Sigmoid colon (tissue), 7 donors: ENCODE data around the gene CACNA1D. TPM values are rescaled to one million over a fixed set of nuclear protein-coding genes. Genes with fewer than 3 reads are reported as not detected.

Experiments
- DNase-seq: peaks from one replicate; pipeline ENCODE4 v3.0.0-alpha.2; 2019
- H3K27ac ChIP-seq, 4 donors: fragments of 200-600 bp; sonication (generic); one replicate each; pipeline ENCODE4 v1.5.1; 2016 to 2019; ENCODE audit warnings: mild to moderate bottlenecking in 1 of 4
- H3K27me3 ChIP-seq, 3 donors: fragments of 200-600 bp; sonication (generic); one replicate each; pipeline ENCODE4 v1.5.1; 2019; ENCODE audit warnings: mild to moderate bottlenecking in 1 of 3
- H3K36me3 ChIP-seq, 4 donors: fragments of 200-600 bp; sonication (generic); one replicate each; pipeline ENCODE4 v1.5.1; 2016 to 2019
- H3K4me1 ChIP-seq, 4 donors: fragments of 200-600 bp; sonication (generic); one replicate each; pipeline ENCODE4 v1.5.1; 2017 to 2019
- H3K4me3 ChIP-seq, 4 donors: fragments of 200-600 bp; sonication (generic); one replicate each; pipeline ENCODE4 v1.5.1; 2017 to 2019; ENCODE audit warnings: mild to moderate bottlenecking in 2 of 4, moderate library complexity in 1 of 4
- H3K9me3 ChIP-seq, 4 donors: fragments of 200-600 bp in 3 of 4; sonication (generic) in 3 of 4; one replicate each; pipeline versions ENCODE4 v1.5.1 to v1.6.1; 2013 to 2019
- CTCF ChIP-seq, 4 experiments: fragments of 450-650 bp in 3 of 4; fragments of 200-600 bp in 1 of 4; IDR thresholded peaks; one replicate each; pipeline ENCODE4 v1.5.1; 2016 to 2019; ENCODE audit warnings: antibody characterized with exemption in 4 of 4, mild to moderate bottlenecking in 3 of 4, moderate library complexity in 2 of 4
- EP300 ChIP-seq, 4 donors: sonication (generic); formaldehyde crosslinking; IDR thresholded peaks; one replicate each; pipeline ENCODE4 v1.6.1; 2017; ENCODE audit warnings: antibody characterized with exemption in 4 of 4
- POLR2A ChIP-seq, 2 donors: fragments of 450-650 bp; IDR thresholded peaks; one replicate each; pipeline ENCODE4 v1.6.1; 2016; ENCODE audit warnings: antibody characterized with exemption in 2 of 2, mild to moderate bottlenecking in 2 of 2, moderate library complexity in 2 of 2
- POLR2AphosphoS5 ChIP-seq, 4 donors: sonication (generic); formaldehyde crosslinking; IDR thresholded peaks; one replicate each; pipeline ENCODE4 v1.6.1; 2017; ENCODE audit warnings: antibody characterized with exemption in 4 of 4
- WGBS, 2 donors: extraction: QIAGEN DNeasy Blood & Tissue Kit; methylation state at CpG; one replicate each; pipeline ENCODE4 v1.1.7; 2013; 5-methylcytosine and 5-hydroxymethylcytosine counted together
- intact Hi-C: fragments of 100-400 bp; cut with DNase I; formaldehyde crosslinking; loops from one replicate; pipeline ENCODE4 v1.15.1; 2023
- polyA plus RNA-seq, 3 donors: library from polyadenylated mRNA; stranded (reverse); fragments of 200-250 nt; gene quantifications; one replicate each; pipeline ENCODE4 v1.2.3, GENCODE V29; 2013
- total RNA-seq, 4 donors: library from RNA; depleted of rRNA; stranded (reverse); fragments of >200 nt; gene quantifications; one replicate each; pipeline ENCODE4 v1.1.0, GENCODE V29; 2016
- donor health status: healthy with polysubstance abuse.
- donor health status: Bipolar disorder and iron deficiency.
- donor health status: healthy.

Gene CACNA1D
- total and polyA plus RNA-seq, 7 donors: 1.2 to 9.7 (median 4.8) TPM

- Histone ChIP-seq H3K9me3 (no peaks in the 10 kb centered on the region), H3K4me1 (peaks cover 0 to 41% (median 39%) of the 10 kb centered on the region in 4 donors), H3K4me3 (no peak overlapping the region), H3K27ac (peak overlapping the region; percentile 30 to 84 (median 80)), H3K36me3 (no peaks in the 10 kb centered on the region), H3K27me3 (no peaks in the 10 kb centered on the region)
- TF ChIP-seq POLR2AphosphoS5 (IDR thresholded peaks at IDR 0.05) (peak; percentile 28 to 81 (median 76)), EP300 (IDR thresholded peaks at IDR 0.05) (peak in 3 of 4 donors; percentile 47 to 72 (median 48)), POLR2A (IDR thresholded peaks at IDR 0.05) (no peak)
- peak; percentile 91 for DNase-seq
- 66 to 75% methylated on average over 14 of the region's 14 CpGs for WGBS, 2 donors
- intact Hi-C loops: loop anchor here (2.0 kb wide), 1 partner anchor 29 kb away; no protein-coding TSS in a partner anchor
These were observed 31.6 kb downstream of the CACNA1D start for GRCh38 chr3:53525765-53526703.

DNA sequence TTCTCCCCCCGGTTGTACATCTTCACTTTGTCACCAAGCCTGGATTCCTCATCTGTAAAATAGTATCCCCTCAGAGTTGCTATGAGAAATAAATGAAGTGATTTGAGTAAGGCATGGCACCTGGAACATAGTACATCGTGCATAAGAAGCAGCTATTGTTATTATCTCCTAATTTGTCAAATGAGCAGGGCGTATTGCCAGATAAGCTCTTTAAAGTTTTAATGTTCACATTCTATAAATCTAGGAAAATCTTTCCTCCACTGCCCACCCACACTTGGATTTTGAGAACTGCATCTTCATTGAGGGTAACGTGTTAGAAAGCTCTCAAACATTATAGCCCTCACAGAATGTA, 32.3 kb downstream of the CACNA1D start:
- DNase-seq: no peak
- intact Hi-C loops: no loop called here
- Histone ChIP-seq H3K27ac (peak overlapping the region in 3 of 4 donors; percentile 76 to 84 (median 83)), H3K27me3 (no peaks in the 10 kb centered on the region), H3K9me3 (no peaks in the 10 kb centered on the region), H3K4me3 (no peak overlapping the region), H3K36me3 (no peaks in the 10 kb centered on the region), H3K4me1 (peaks cover 0 to 41% (median 39%) of the 10 kb centered on the region in 4 donors)
- no peak for TF ChIP-seq EP300 (IDR thresholded peaks at IDR 0.05)
- no peak for TF ChIP-seq CTCF (IDR thresholded peaks at IDR 0.05)
- no peak for TF ChIP-seq POLR2A (IDR thresholded peaks at IDR 0.05)
- no peak for TF ChIP-seq POLR2AphosphoS5 (IDR thresholded peaks at IDR 0.05)
- WGBS, 2 donors: 73 to 87% methylated on average over 4 of the region's 4 CpGs

GRCh38 chr3:53530205-53530604, 35.8 kb downstream of the CACNA1D start:
- no peak for DNase-seq
- Histone ChIP-seq H3K4me3 (no peak overlapping the region), H3K27ac (no peak overlapping the region), H3K9me3 (no peaks in the 10 kb centered on the region), H3K27me3 (no peaks in the 10 kb centered on the region), H3K36me3 (no peaks in the 10 kb centered on the region), H3K4me1 (peaks cover 0 to 19% (median 15%) of the 10 kb centered on the region in 4 donors)
- TF ChIP-seq POLR2AphosphoS5 (IDR thresholded peaks at IDR 0.05): no peak
- no peak for TF ChIP-seq CTCF (IDR thresholded peaks at IDR 0.05)
- TF ChIP-seq POLR2A (IDR thresholded peaks at IDR 0.05): no peak
- no peak for TF ChIP-seq EP300 (IDR thresholded peaks at IDR 0.05)
- WGBS, 2 donors: 87 to 88% methylated on average over 4 of the region's 4 CpGs
- intact Hi-C loops: no loop called here

GRCh38 chr3:53531749-53532148, 37.3 kb downstream of the CACNA1D start:
- Histone ChIP-seq H3K27ac (no peak overlapping the region), H3K4me3 (no peak overlapping the region), H3K36me3 (no peaks in the 10 kb centered on the region), H3K9me3 (no peaks in the 10 kb centered on the region), H3K27me3 (no peaks in the 10 kb centered on the region), H3K4me1 (peaks cover 0 to 12% (median under 1%) of the 10 kb centered on the region in 4 donors)
- intact Hi-C loops: no loop called here
- 49 to 74% methylated on average over 3 of the region's 3 CpGs for WGBS, 2 donors
- TF ChIP-seq CTCF (IDR thresholded peaks at IDR 0.05) (no peak), POLR2AphosphoS5 (IDR thresholded peaks at IDR 0.05) (no peak), POLR2A (IDR thresholded peaks at IDR 0.05) (no peak), EP300 (IDR thresholded peaks at IDR 0.05) (no peak)
- DNase-seq: no peak

DNA sequence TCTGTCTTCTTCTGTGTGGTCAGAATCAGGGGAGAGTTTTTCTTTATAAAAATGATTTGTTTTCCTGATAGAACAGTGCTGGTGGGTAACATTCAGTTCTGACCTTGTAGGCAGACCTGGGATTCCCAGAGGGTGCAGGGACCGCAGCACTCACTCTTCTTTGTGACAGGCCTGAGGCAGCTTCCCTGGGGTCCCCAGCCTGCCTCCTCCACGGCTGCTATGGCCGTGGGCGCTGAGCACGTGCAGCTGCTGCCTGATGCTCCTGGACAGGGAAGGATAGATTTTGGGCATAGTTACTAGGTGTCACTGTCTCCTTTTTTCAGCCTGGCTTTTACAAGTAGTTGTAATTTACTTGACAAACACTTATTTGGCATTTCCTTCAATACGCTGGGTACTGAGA, 39.1 kb downstream of the CACNA1D start:
- Histone ChIP-seq H3K27ac (no peak overlapping the region), H3K27me3 (no peaks in the 10 kb centered on the region), H3K4me1 (peaks cover 0 to 12% (median 0%) of the 10 kb centered on the region in 4 donors), H3K4me3 (no peak overlapping the region), H3K36me3 (no peaks in the 10 kb centered on the region), H3K9me3 (no peaks in the 10 kb centered on the region)
- TF ChIP-seq POLR2AphosphoS5 (IDR thresholded peaks at IDR 0.05) (no peak), POLR2A (IDR thresholded peaks at IDR 0.05) (no peak), EP300 (IDR thresholded peaks at IDR 0.05) (no peak), CTCF (IDR thresholded peaks at IDR 0.05) (no peak)
- intact Hi-C loops: no loop called here
- no peak for DNase-seq
- 92 to 95% methylated on average over 6 of the region's 6 CpGs for WGBS, 2 donors
